Measurements from ENCODE around the gene PNMA8C.
"Not testable (repeated sequence)": the region's sequence is repeated elsewhere in the genome, so short reads cannot be mapped to it uniquely, and the experiment has no call there.

Gene PNMA8C

DNA sequence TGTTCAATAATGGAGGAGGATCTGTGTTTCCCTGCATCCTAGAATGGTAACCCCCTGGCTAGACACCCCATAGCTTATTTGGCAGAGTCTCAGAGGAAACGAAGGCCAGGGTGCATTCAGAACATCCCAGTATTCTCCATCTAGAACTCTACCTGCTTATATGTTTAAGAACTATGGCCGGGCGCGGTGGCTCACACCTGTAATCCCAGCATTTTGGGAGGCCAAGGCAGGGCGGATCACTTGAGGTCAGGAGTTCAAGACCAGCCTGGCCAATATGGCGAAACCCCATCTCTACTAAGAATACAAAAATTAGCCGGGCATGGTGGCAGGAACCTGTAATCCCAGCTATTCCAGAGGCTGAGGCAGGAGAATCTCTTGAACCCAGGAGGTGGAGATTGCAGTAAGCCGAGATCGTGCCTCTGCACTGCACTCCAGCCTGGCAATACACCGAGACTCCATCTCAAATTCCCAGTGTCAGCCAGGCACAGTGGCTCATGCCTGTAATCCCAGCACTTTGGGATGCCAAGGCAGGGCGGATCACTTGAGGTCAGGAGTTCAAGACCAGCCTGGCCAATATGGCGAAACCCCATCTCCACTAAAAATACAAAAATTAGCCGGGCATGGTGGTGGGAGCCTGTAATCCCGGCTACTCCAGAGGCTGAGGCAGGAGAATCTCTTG, 30.8 kb downstream of the PNMA8C start:
- H3K9me3 ChIP-seq (ENCODE audit: insufficient read depth, low read depth, low read length); H3K27ac ChIP-seq (ENCODE audit: low read depth, low read length); H3K4me1 ChIP-seq (ENCODE audit: insufficient read depth, low read length); H3K9ac ChIP-seq (ENCODE audit: low read depth, low read length); H3K27me3 ChIP-seq (ENCODE audit: insufficient read depth, low read length); H3K4me3 ChIP-seq (ENCODE audit: low read length); H3K36me3 ChIP-seq (ENCODE audit: insufficient read depth, low read length): not testable (repeated sequence)
- WGBS: 93% methylated on average over 14 of the region's 14 CpGs

DNA sequence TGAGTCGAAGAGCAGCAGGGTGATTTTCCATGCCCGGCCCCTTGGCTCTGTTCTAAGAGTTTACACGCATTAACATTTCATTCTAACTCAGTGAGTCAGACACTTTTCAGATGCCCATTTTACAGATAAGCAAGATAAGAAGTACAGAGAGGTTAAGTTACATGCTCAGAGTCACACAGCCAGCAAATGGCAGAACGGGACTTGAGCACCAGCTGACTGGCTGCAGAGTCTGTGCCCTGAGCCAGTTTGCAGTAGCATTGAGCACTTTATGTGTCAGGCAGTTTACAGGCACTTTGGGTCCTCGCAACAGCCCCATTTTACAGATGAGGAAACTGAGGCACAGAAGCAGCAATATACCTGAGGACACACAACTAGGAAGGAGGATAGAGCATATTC, 34.3 kb downstream of the PNMA8C start:
- no peak overlapping the region for H3K4me3 ChIP-seq (ENCODE audit: low read length)
- no peaks in the 10 kb centered on the region; the same call in 1 of the 2 replicates for H3K4me1 ChIP-seq (ENCODE audit: insufficient read depth, low read length)
- WGBS: 84% methylated on average over 5 of the region's 5 CpGs
- peaks cover 32% of the 10 kb centered on the region for H3K36me3 ChIP-seq (ENCODE audit: insufficient read depth, low read length)
- H3K27me3 ChIP-seq (ENCODE audit: insufficient read depth, low read length): no peaks in the 10 kb centered on the region
- no peak overlapping the region for H3K27ac ChIP-seq (ENCODE audit: low read depth, low read length)
- H3K9ac ChIP-seq (ENCODE audit: low read depth, low read length): no peak overlapping the region
- 0 out of 2 replicates have a peak, but pooled peaks cover 2% of the 10 kb centered on the region for H3K9me3 ChIP-seq (ENCODE audit: insufficient read depth, low read depth, low read length)

DNA sequence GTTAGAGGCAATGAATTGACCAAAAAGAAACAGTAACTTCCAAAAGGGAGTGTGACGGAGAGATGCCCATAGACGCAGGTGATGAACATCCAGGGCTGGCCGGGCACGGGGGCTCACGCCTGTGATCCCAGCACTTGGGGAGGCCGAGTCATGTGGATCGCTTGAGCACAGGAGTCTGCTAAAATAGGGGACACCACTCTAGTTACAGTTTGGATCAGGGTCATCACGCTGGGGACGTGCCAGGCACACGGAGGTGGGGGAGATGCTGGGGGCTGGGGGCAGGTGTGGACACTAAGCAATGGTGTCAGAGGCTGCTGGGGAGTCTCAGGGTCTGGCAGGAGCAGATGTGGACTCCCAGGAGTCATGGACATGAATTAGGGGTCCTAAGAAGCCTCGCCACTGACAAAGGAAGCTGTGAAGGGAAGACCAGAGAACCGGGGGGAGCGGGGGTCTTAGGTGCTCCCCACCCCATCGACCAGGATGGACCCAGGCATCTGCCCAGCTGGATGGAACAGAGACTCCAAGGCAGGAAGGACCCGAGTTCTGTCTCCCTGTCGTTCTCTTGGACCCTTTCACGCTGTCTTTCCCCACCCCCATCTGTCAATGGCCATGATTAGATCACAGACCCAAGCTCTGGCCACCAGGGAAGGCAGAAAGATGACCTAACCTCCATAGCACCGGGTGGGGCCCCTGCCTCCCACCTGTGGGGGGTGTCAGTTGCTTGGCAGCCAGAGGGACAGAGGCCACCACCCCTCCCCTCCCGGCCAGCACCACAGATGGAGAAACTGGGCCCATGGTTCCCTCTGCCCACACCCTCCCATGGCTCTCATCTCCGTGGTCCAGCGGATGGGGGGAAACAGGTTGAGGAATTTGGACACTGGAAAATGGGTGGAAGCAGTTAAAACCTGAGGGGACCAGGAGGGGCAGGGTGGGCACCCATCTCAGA, 35.0 kb downstream of the PNMA8C start:
- no peak overlapping the region for H3K27ac ChIP-seq (ENCODE audit: low read depth, low read length)
- 0 out of 2 replicates have a peak, but pooled peaks cover 3% of the 10 kb centered on the region for H3K9me3 ChIP-seq (ENCODE audit: insufficient read depth, low read depth, low read length)
- H3K4me1 ChIP-seq (ENCODE audit: insufficient read depth, low read length): no peaks in the 10 kb centered on the region; the same call in 1 of the 2 replicates
- H3K27me3 ChIP-seq (ENCODE audit: insufficient read depth, low read length): no peaks in the 10 kb centered on the region
- H3K9ac ChIP-seq (ENCODE audit: low read depth, low read length): no peak overlapping the region
- H3K4me3 ChIP-seq (ENCODE audit: low read length): no peak overlapping the region
- 78% methylated on average over 20 of the region's 21 CpGs for WGBS
- H3K36me3 ChIP-seq (ENCODE audit: insufficient read depth, low read length): peaks cover 38% of the 10 kb centered on the region

DNA sequence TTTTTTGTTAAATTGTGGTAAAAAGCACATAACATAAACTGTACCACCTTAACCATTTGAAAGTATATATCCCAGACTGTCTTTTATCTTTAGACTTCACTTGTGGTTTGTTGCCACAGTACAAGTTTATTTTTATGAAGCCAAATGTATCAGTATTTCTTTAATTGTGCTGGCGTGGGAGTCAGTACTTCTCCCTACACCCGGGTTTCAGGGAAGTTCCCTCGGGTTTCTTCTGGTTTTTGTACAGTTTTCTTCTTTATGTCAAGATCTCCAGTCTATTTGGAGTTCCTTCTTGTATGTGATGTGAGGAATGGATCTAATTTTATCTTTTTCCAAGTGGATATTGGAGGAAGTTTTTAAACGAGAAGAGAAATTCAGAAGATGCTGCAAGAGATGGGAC, 35.9 kb downstream of the PNMA8C start:
- no peaks in the 10 kb centered on the region; the same call in 1 of the 2 replicates for H3K4me1 ChIP-seq (ENCODE audit: insufficient read depth, low read length)
- H3K27me3 ChIP-seq (ENCODE audit: insufficient read depth, low read length): no peaks in the 10 kb centered on the region
- 87% methylated on average over 4 of the region's 4 CpGs for WGBS
- H3K9ac ChIP-seq (ENCODE audit: low read depth, low read length): no peak overlapping the region
- no peak overlapping the region for H3K4me3 ChIP-seq (ENCODE audit: low read length)
- peaks cover 47% of the 10 kb centered on the region for H3K36me3 ChIP-seq (ENCODE audit: insufficient read depth, low read length)
- H3K27ac ChIP-seq (ENCODE audit: low read depth, low read length): no peak overlapping the region
- H3K9me3 ChIP-seq (ENCODE audit: insufficient read depth, low read depth, low read length): 0 out of 2 replicates have a peak, but pooled peaks cover 3% of the 10 kb centered on the region

DNA sequence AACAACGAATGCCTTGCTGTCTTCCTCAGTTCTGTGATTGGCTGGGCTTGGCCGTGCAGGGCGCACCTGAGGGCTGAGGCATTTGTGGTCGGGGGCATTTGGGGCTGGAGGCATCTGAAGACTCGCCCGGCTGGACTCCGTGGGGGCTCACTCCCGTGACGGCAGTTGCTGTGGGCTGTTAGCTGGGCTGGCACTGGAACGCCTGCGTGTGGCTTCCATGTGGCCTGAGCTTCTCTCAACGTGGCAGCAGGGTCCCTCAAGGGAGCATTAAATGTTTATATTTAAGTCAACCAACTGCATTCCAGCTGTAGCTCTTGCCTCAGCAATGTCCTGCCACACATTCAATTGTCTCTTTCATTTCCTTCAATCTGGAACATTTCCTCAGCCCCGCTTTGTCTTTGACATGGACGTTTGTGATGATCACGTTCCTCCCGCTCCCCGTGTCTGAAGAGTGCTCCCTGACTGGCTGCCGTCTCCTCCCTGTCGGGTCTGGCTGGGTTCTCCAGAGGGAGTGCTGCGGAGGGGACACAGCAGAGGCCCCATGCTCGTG, 36.4 kb downstream of the PNMA8C start:
- no peaks in the 10 kb centered on the region for H3K27me3 ChIP-seq (ENCODE audit: insufficient read depth, low read length)
- no peak overlapping the region for H3K9ac ChIP-seq (ENCODE audit: low read depth, low read length)
- H3K36me3 ChIP-seq (ENCODE audit: insufficient read depth, low read length): peaks cover 52% of the 10 kb centered on the region
- WGBS: 89% methylated on average over 20 of the region's 21 CpGs
- H3K4me3 ChIP-seq (ENCODE audit: low read length): no peak overlapping the region
- H3K4me1 ChIP-seq (ENCODE audit: insufficient read depth, low read length): no peaks in the 10 kb centered on the region
- 0 out of 2 replicates have a peak, but pooled peaks cover 3% of the 10 kb centered on the region for H3K9me3 ChIP-seq (ENCODE audit: insufficient read depth, low read depth, low read length)
- no peak overlapping the region for H3K27ac ChIP-seq (ENCODE audit: low read depth, low read length)

DNA sequence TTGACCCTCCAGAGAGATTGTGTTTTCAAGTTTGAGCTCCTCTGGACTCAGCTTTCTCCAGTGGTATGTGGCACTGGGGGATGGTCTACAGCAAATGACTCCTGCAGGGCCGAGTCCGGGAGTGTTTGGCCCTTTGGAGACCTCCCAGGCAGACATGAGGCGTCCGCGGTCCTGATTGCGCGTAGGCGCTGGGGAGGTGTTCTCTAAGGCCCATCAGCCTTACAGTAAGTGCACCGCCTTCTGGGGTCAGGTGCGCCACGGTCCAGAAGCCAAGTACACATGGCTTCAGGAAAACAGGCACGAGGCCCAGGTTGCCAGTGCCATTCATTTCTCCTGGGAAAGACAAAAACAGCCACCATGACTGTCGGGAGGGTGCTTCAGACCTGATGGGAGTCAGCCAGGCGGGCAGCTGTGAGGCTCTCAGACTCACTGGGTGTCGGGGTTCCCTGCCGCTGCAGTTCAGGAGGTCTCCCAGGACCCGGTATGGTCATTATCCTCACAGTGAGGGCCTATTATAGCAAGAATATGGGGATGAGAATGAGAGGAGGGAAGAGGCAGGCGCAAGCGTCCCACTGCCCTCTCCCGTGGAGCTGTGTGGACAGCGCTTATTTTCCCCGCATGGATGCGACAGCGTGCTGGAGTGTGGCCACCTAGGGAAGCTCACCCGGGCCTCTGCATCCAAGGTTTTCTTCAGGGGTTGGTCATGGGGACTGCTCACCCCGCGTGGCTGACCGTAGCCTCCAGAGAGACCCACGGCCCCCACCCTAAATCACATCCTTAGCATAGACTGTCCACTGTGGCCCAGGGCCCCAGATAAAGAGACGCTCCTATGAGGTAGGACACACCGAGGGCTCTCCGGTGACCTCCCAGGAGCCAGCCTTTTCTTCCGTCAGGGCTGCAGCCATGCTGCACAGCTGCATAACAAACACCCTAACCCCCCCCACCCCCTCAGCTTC, 37.2 kb downstream of the PNMA8C start:
- Histone ChIP-seq H3K9me3 (ENCODE audit: insufficient read depth, low read depth, low read length) (0 out of 2 replicates have a peak, but pooled peaks cover 3% of the 10 kb centered on the region), H3K36me3 (ENCODE audit: insufficient read depth, low read length) (peaks cover 60% of the 10 kb centered on the region), H3K4me3 (ENCODE audit: low read length) (no peak overlapping the region), H3K9ac (ENCODE audit: low read depth, low read length) (no peak overlapping the region), H3K27me3 (ENCODE audit: insufficient read depth, low read length) (no peaks in the 10 kb centered on the region), H3K4me1 (ENCODE audit: insufficient read depth, low read length) (no peaks in the 10 kb centered on the region), H3K27ac (ENCODE audit: low read depth, low read length) (peak overlapping the region; percentile 18; the same call in 1 of the 2 replicates)
- 93% methylated on average over 33 of the region's 33 CpGs for WGBS

DNA sequence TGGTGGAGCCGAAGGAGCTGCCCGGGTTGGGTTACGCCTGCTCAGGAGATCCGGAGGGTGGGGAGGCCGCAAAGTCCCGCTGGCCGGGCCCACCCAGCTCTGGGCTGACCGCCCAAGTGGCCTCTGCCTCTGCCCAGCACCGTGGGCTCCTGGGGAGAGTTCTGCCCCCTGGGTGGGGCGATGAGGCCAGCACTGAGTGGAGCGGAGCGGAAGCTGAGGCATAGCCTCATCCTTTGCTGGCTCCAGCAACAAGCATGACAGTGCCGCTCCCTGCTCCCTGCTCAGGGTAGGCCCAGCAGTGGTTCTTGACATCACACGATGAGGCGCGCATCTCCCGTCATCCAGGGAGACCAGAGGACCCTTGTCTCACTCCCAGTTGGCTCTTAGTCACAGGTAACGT, 37.9 kb downstream of the PNMA8C start:
- no peak overlapping the region for H3K4me3 ChIP-seq (ENCODE audit: low read length)
- no peak overlapping the region for H3K9ac ChIP-seq (ENCODE audit: low read depth, low read length)
- H3K36me3 ChIP-seq (ENCODE audit: insufficient read depth, low read length): peaks cover 66% of the 10 kb centered on the region
- no peaks in the 10 kb centered on the region for H3K27me3 ChIP-seq (ENCODE audit: insufficient read depth, low read length)
- WGBS: 95% methylated on average over 18 of the region's 18 CpGs
- H3K4me1 ChIP-seq (ENCODE audit: insufficient read depth, low read length): no peaks in the 10 kb centered on the region
- no peak overlapping the region for H3K27ac ChIP-seq (ENCODE audit: low read depth, low read length)
- H3K9me3 ChIP-seq (ENCODE audit: insufficient read depth, low read depth, low read length): 0 out of 2 replicates have a peak, but pooled peaks cover 3% of the 10 kb centered on the region

DNA sequence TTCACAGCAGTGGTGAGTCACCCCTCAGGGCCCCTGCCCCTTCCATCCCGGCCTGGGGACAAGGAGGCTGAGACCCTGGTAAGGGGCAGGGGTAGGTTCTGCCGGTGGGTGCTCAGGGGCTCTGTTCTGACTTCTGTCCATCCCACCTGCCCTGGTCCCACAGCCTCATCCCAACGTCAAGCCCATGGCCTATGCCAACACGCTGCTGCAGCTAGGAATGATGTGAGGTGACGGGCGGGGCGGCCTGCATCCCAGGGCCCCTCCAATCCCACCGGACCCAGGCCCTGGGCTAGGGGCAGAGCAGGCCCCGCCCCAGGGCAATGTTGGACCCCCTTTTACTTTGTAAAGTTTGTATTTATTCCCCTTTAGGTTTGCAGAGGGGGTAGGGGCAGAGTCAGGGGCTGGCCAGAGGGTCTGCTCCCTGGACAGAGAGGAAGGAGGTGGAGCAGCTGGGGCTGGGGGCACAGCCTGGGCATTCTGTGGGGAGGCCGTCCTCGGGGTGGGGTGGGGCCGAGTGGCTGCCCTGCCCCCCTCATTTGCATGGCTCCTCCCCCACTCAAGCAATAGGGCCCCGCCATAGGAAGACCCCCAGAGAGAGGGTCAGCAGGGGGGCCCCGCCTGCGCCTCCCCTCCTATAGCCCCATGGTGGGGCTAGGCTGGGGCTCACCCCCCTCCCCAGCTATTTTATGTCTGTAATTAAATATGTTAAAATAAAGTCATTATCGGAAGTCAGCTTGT, 38.4 kb downstream of the PNMA8C start:
- Histone ChIP-seq H3K9me3 (ENCODE audit: insufficient read depth, low read depth, low read length) (0 out of 2 replicates have a peak, but pooled peaks cover 3% of the 10 kb centered on the region), H3K36me3 (ENCODE audit: insufficient read depth, low read length) (peaks cover 69% of the 10 kb centered on the region), H3K4me1 (ENCODE audit: insufficient read depth, low read length) (no peaks in the 10 kb centered on the region), H3K9ac (ENCODE audit: low read depth, low read length) (no peak overlapping the region), H3K27ac (ENCODE audit: low read depth, low read length) (no peak overlapping the region), H3K4me3 (ENCODE audit: low read length) (no peak overlapping the region), H3K27me3 (ENCODE audit: insufficient read depth, low read length) (no peaks in the 10 kb centered on the region)
- WGBS: 92% methylated on average over 15 of the region's 16 CpGs

DNA sequence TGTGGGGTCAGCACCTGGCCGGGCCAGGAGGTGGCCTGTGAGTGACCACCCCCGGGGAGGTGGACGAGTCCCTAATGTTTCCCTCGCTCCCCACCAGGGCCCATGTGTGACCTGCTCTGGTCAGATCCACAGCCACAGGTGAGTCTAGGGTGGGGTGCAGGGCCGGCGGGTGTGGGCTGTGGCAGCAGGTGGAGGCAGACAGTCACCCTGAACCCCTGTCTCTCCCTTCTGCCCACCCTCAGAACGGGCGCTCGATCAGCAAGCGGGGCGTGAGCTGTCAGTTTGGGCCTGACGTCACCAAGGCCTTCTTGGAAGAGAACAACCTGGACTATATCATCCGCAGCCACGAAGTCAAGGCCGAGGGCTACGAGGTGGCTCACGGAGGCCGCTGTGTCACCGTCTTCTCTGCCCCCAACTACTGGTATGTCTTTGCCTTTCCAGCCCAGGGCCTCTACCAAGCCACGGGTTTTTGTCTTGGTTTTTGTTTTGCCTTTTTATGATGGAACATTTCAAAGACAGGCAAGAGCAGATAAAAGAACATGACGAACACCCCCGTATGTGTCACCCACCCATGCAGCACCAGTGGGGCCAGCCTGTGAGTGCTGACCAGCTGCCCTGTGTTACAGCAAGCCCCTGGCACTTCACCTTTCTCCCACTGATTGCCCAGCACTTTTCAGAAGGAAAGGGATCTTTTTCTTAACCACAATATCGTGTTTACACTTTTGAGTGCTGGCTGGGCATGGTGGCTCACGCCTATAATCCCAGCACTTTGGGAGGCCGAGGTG, 40.2 kb downstream of the PNMA8C start:
- Histone ChIP-seq H3K4me3 (ENCODE audit: low read length) (no peak overlapping the region), H3K27ac (ENCODE audit: low read depth, low read length) (no peak overlapping the region), H3K9ac (ENCODE audit: low read depth, low read length) (no peak overlapping the region), H3K27me3 (ENCODE audit: insufficient read depth, low read length) (no peaks in the 10 kb centered on the region), H3K36me3 (ENCODE audit: insufficient read depth, low read length) (peaks cover 87% of the 10 kb centered on the region), H3K4me1 (ENCODE audit: insufficient read depth, low read length) (no peaks in the 10 kb centered on the region), H3K9me3 (ENCODE audit: insufficient read depth, low read depth, low read length) (0 out of 2 replicates have a peak, but pooled peaks cover 3% of the 10 kb centered on the region)
- 93% methylated on average over 25 of the region's 25 CpGs for WGBS
